GM23338 (cell line): ENCODE data around the gene IER5L. TPM values are rescaled to one million over a fixed set of nuclear protein-coding genes. Genes with fewer than 3 reads are reported as not detected.
A peak's percentile ranks its signal among the peaks of the same experiment; 100 is the strongest.

Experiments
- ATAC-seq: fragments of 200-7000 bp; cut with Tn5 transposase; 3 replicates; pipeline ENCODE4 v1.9.1; 2020
- DNase-seq: peaks from one replicate; pipeline ENCODE4 v3.0.0-alpha.2; 2015; ENCODE audit warnings: low spot score
- H2AFZ ChIP-seq: fragments of 200-600 bp; sonication (generic); 2 replicates; pipeline ENCODE4 v1.8.0; 2016; ENCODE audit warnings: antibody characterized with exemption, mild to moderate bottlenecking, moderate library complexity
- H3F3A ChIP-seq: fragments of 200-600 bp; sonication (generic); replicated peaks from 2 replicates; pipeline ENCODE4 v1.8.0; 2017; ENCODE audit warnings: antibody characterized with exemption, mixed run types, low read depth
- H3K27ac ChIP-seq: fragments of 200-600 bp; sonication (generic); 2 replicates; pipeline ENCODE4 v1.6.1; 2016; ENCODE audit warnings: low read depth
- H3K27me3 ChIP-seq: fragments of 200-600 bp; sonication (generic); 2 replicates; pipeline ENCODE4 v1.8.0; 2016; ENCODE audit warnings: mild to moderate bottlenecking, mixed run types, moderate library complexity; ENCODE audit not compliant: insufficient read depth
- H3K36me3 ChIP-seq: fragments of 200-600 bp; sonication (generic); 2 replicates; pipeline ENCODE4 v1.8.0; 2016; ENCODE audit warnings: mild to moderate bottlenecking; ENCODE audit not compliant: insufficient read depth
- H3K4me1 ChIP-seq: fragments of 200-600 bp; sonication (generic); 2 replicates; pipeline ENCODE4 v1.8.0; 2016; ENCODE audit warnings: mild to moderate bottlenecking, moderate library complexity; ENCODE audit not compliant: insufficient read depth
- H3K4me2 ChIP-seq: fragments of 200-600 bp; sonication (generic); 2 replicates; pipeline ENCODE4 v1.7.1; 2017; ENCODE audit warnings: mixed run types
- H3K4me3 ChIP-seq: fragments of 200-600 bp; sonication (generic); 2 replicates; pipeline ENCODE4 v1.6.1; 2016; ENCODE audit warnings: mixed run types
- H3K79me2 ChIP-seq: fragments of 200-600 bp; sonication (generic); replicated peaks from 2 replicates; pipeline ENCODE4 v1.8.0; 2017; ENCODE audit warnings: mild to moderate bottlenecking; ENCODE audit not compliant: insufficient read depth
- H3K9me2 ChIP-seq: fragments of 200-600 bp; sonication (generic); 2 replicates; pipeline ENCODE4 v1.8.0; 2017; ENCODE audit not compliant: insufficient read depth
- H4K20me1 ChIP-seq: fragments of 200-600 bp; sonication (generic); replicated peaks from 2 replicates; pipeline ENCODE4 v1.8.0; 2017; ENCODE audit warnings: mild to moderate bottlenecking; ENCODE audit not compliant: insufficient read depth
- H3K27ac Mint-ChIP-seq: 2 replicates; pipeline ENCODE4 v1.8.0; 2020; ENCODE audit warnings: inconsistent platforms, mild to moderate bottlenecking, moderate library complexity, mixed read lengths
- H3K27me3 Mint-ChIP-seq: 3 replicates; pipeline ENCODE4 v1.8.0; 2022; ENCODE audit warnings: low read depth, mild to moderate bottlenecking, moderate library complexity, mixed read lengths, inconsistent platforms; ENCODE audit not compliant: insufficient read depth, poor library complexity
- H3K36me3 Mint-ChIP-seq: 3 replicates; pipeline ENCODE4 v1.8.0; 2021; ENCODE audit warnings: low read depth, mild to moderate bottlenecking, inconsistent platforms, moderate library complexity, mixed read lengths
- H3K4me1 Mint-ChIP-seq: 3 replicates; pipeline ENCODE4 v1.8.0; 2020; ENCODE audit warnings: mild to moderate bottlenecking, inconsistent platforms, mixed read lengths
- H3K4me3 Mint-ChIP-seq: 3 replicates; pipeline ENCODE4 v1.8.0; 2021; ENCODE audit warnings: moderate library complexity, mild to moderate bottlenecking, inconsistent platforms, mixed read lengths
- H3K9me3 Mint-ChIP-seq: 3 replicates; pipeline ENCODE4 v1.8.0; 2020; ENCODE audit warnings: moderate library complexity, mild to moderate bottlenecking, inconsistent platforms, mixed read lengths
- CREB1 ChIP-seq: fragments of 250-450 bp; sonication (Bioruptor Pico); IDR thresholded peaks from 2 replicates; pipeline ENCODE4 v1.5.0; 2020; ENCODE audit warnings: low read depth, mild to moderate bottlenecking, moderate library complexity
- CTCF ChIP-seq, 2 experiments: fragments of 200-600 bp in 1 of 2; sonication (generic) in 1 of 2; conservative IDR thresholded peaks; 2 replicates each; pipeline versions ENCODE4 v1.5.1 to v1.6.1; 2016 to 2017; ENCODE audit warnings: antibody characterized with exemption in 2 of 2, low read depth in 2 of 2, mild to moderate bottlenecking in 2 of 2, moderate library complexity in 1 of 2
- ETS1 ChIP-seq: IDR thresholded peaks from 2 replicates; pipeline ENCODE4 v1.6.1; 2016; ENCODE audit warnings: antibody characterized with exemption
- EZH2 ChIP-seq: fragments of 200-600 bp; sonication (generic); IDR thresholded peaks from one replicate; pipeline ENCODE4 v1.8.0; 2017; ENCODE audit warnings: antibody characterized with exemption, mild to moderate bottlenecking, low read depth; ENCODE audit not compliant: unreplicated experiment
- EZH2phosphoT487 ChIP-seq: fragments of 200-600 bp; sonication (generic); IDR thresholded peaks from one replicate; pipeline ENCODE4 v1.8.1; 2018; ENCODE audit warnings: antibody characterized with exemption; ENCODE audit not compliant: unreplicated experiment
- JUNB ChIP-seq: IDR thresholded peaks from one replicate; pipeline ENCODE4 v1.6.1; 2016; ENCODE audit warnings: antibody characterized with exemption; ENCODE audit not compliant: unreplicated experiment
- NANOG ChIP-seq: IDR thresholded peaks from 2 replicates; pipeline ENCODE4 v1.6.1; 2016; ENCODE audit warnings: antibody characterized with exemption, borderline replicate concordance
- POLR2AphosphoS5 ChIP-seq: IDR thresholded peaks from 2 replicates; pipeline ENCODE4 v1.6.1; 2016; ENCODE audit warnings: antibody characterized with exemption, low read depth
- REST ChIP-seq: IDR thresholded peaks from one replicate; pipeline ENCODE4 v1.6.1; 2018; ENCODE audit warnings: antibody characterized with exemption; ENCODE audit not compliant: unreplicated experiment
- STAT1 ChIP-seq: IDR thresholded peaks from one replicate; pipeline ENCODE4 v1.6.1; 2016; ENCODE audit warnings: antibody characterized with exemption; ENCODE audit not compliant: unreplicated experiment
- ZNF114 ChIP-seq: fragments of 250-450 bp; sonication (Bioruptor Pico); IDR thresholded peaks from 2 replicates; pipeline ENCODE4 v1.5.0; 2020; ENCODE audit warnings: mild to moderate bottlenecking, moderate library complexity
- ZNF331 ChIP-seq: fragments of 250-450 bp; sonication (Bioruptor Pico); IDR thresholded peaks from 2 replicates; pipeline ENCODE4 v1.5.0; 2020; ENCODE audit warnings: low read depth, mild to moderate bottlenecking, moderate library complexity
- ZNF462 ChIP-seq: fragments of 250-450 bp; sonication (Bioruptor Pico); IDR thresholded peaks from 2 replicates; pipeline ENCODE4 v1.5.0; 2020; ENCODE audit warnings: mild to moderate bottlenecking, moderate library complexity
- polyA plus RNA-seq: library from polyadenylated mRNA; unstranded; fragments of >200 nt; fragmentation: Nextera tagmentation; extraction: Ambion mirVana; gene quantifications from 2 replicates; pipeline ENCODE4 v1.2.1, GENCODE V29; 2016
- total RNA-seq: library from RNA; depleted of rRNA; stranded (reverse); fragments of >200 nt; shearing (Covaris generic); gene quantifications from 2 replicates; pipeline ENCODE4 v1.2.3, GENCODE V29; 2014

Gene IER5L
- total and polyA plus RNA-seq, 2 experiments from 2014 or later = 0.19 to 0.90 TPM

- no peaks in the 10 kb centered on the region for H3K36me3 ChIP-seq
- no peak overlapping the region for H2AFZ ChIP-seq
- Mint-ChIP-seq H3K4me3 (peak overlapping the region; percentile 86), H3K4me1 (peaks cover 29% of the 10 kb centered on the region), H3K27ac (peak overlapping the region; percentile 88), H3K9me3 (no peaks in the 10 kb centered on the region), H3K27me3 (peaks cover 18% of the 10 kb centered on the region), H3K36me3 (peaks cover 8% of the 10 kb centered on the region; the same call in 2 of the 3 replicates)
- H3K4me2 ChIP-seq = peak overlapping the region; percentile 94
- peaks cover 6% of the 10 kb centered on the region; the same call in 1 of the 2 replicates for H3F3A ChIP-seq
- peaks cover 21% of the 10 kb centered on the region for H3K4me1 ChIP-seq
- peak overlapping the region; percentile 83 for H3K4me3 ChIP-seq
- peak; percentile 67 for DNase-seq
- no peaks in the 10 kb centered on the region for H3K27me3 ChIP-seq
- peaks cover 29% of the 10 kb centered on the region for H3K79me2 ChIP-seq
- TF ChIP-seq CREB1 (CRISPR knock-in tag) = no peak
- TF ChIP-seq ZNF462 (CRISPR knock-in tag) = no peak
- no peak for TF ChIP-seq EZH2phosphoT487
- TF ChIP-seq EZH2 = no peak
- TF ChIP-seq ETS1 = no peak
- no peak for TF ChIP-seq ZNF331 (CRISPR knock-in tag)
- TF ChIP-seq STAT1 = no peak
- TF ChIP-seq NANOG = no peak
- no peak for TF ChIP-seq JUNB
- no peak for TF ChIP-seq ZNF114
- TF ChIP-seq POLR2AphosphoS5 = no peak
- no peak for TF ChIP-seq REST
- TF ChIP-seq CTCF (conservative IDR thresholded peaks at IDR 0.05; ENCODE audit: low read depth in 2 of 2) = no peak
- ATAC-seq = peak; percentile 10
- no peaks in the 10 kb centered on the region for H3K9me2 ChIP-seq
- H4K20me1 ChIP-seq = peaks cover 6% of the 10 kb centered on the region
- H3K27ac ChIP-seq = peak overlapping the region; percentile 97
These were observed 31.5 kb upstream of the IER5L start for GRCh38 chr9:129209580-129209979.
